BLaER1 treated with 17β-estradiol and CSF1 and Interleukin-3, amounts not matched to agents 10 nM and 100 nM (cell line): ENCODE data around the gene KLK2.

Source experiments
- H3K27ac ChIP-seq, 11 experiments: shearing (Covaris generic); formaldehyde crosslinking; 2 replicates each; pipeline ENCODE4 v1.8.1; 2022
- H3K27me3 ChIP-seq, 11 experiments: shearing (Covaris generic); formaldehyde crosslinking; 2 replicates each; pipeline ENCODE4 v1.8.1; 2022
- H3K36me3 ChIP-seq, 11 experiments: shearing (Covaris generic); formaldehyde crosslinking; 2 replicates each; pipeline ENCODE4 v1.8.1; 2022
- H3K4me1 ChIP-seq, 10 experiments: shearing (Covaris generic); formaldehyde crosslinking; 2 replicates each; pipeline ENCODE4 v1.8.1; 2022
- H3K4me2 ChIP-seq, 11 experiments: shearing (Covaris generic); formaldehyde crosslinking; 2 replicates each; pipeline ENCODE4 v1.8.1; 2022
- H3K4me3 ChIP-seq, 10 experiments: shearing (Covaris generic); formaldehyde crosslinking; 2 replicates each; pipeline ENCODE4 v1.8.1; 2022
- H3K9ac ChIP-seq, 11 experiments: shearing (Covaris generic); formaldehyde crosslinking; 2 replicates each; pipeline ENCODE4 v1.8.1; 2022
- H3K9me3 ChIP-seq, 11 experiments: shearing (Covaris generic); formaldehyde crosslinking; replicated peaks in 1 of 11; 2 replicates each; pipeline ENCODE4 v1.8.1; 2022
- H4K20me1 ChIP-seq, 11 experiments: shearing (Covaris generic); formaldehyde crosslinking; 2 replicates each; pipeline ENCODE4 v1.8.1; 2022
- Cebpa-rat ChIP-seq, 11 experiments: shearing (Covaris generic); IDR thresholded peaks; 2 replicates each; pipeline ENCODE4 v1.8.1; 2022

Gene KLK2

DNA sequence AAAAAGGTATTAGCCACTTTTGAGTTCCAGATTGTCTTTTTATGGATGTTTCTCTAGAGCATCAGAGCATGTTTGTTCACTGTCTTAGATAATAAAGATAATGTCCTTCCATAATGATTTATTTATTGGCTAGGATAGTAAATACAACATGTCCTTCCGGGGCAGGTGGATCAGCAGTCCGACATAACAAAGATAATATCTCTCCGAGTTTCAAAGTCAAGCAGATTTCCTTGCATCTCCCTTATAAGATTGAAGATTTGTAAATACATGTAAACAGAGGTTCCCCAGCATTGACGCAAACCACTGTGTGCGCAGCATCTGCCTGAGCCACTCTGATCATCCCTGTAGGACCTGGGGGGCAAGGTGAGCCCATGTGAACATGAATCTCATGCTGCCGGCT is 31.1 kb upstream of the KLK2 start:
- Histone ChIP-seq H3K36me3 (no peaks in the 10 kb centered on the region), H3K9ac (no peak overlapping the region), H3K4me1 (peaks cover 0 to 35% (median 26%) of the 10 kb centered on the region in 10 experiments; a peak in 16 of 20 replicates), H3K9me3 (peaks cover 14 to 26% (median 20%) of the 10 kb centered on the region in 11 experiments), H3K4me3 (no peak overlapping the region), H4K20me1 (no peaks in the 10 kb centered on the region), H3K27me3 (0 out of 22 replicates have a peak, but pooled peaks cover 0 to under 1% (median 0%) of the 10 kb centered on the region in 11 experiments), H3K4me2 (no peak overlapping the region), H3K27ac (no peak overlapping the region)
- TF ChIP-seq Cebpa-rat (IDR thresholded peaks at IDR 0.05) = no peak

DNA sequence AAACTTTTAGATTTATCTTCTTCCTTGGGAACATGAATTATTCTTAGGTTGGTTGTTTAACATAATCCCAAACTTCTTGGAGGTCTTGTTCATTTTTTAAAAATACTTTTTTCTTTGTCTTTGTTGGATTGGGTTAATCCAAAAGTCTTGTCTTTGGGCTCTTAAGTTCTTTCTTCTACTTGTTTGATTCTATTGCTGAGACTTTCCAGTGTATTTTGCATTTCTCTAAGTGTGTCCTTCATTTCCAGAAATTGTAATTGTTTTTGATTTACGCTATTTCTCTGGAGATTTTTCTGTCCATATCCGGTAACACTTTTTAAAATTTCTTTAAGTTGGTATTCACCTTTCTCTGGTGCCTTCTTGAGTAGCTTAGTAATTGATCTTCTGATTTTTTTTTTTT is 30.0 kb upstream of the KLK2 start:
- Histone ChIP-seq H3K27me3 (no peaks in the 10 kb centered on the region), H3K4me2 (no peak overlapping the region; a peak in 1 of 22 replicates), H4K20me1 (no peaks in the 10 kb centered on the region)

DNA sequence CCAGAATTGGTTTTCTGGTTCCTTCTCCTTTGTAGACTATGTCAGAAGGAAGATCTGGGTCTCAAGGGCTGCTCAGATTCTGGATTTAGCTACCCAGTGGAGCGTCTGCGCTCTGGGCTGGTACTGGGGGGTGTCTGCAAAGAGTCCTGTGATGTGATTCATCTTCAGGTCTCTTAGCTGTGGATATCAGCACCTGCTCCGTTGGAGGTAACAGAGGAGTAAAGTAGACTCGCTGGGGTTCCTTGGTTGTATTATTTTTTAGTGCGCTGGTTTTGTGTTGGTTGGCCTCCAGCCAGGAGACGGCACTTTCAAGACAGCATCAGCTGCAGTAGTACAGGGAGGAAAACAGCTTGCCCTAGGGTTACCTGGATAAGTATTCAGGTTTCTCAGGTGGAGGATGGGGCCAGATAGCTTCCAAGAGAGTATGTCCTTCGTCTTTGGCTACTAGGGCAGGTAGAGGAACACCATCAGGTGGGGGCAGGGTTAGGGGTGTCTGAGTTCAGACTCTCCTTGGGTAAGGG is 29.5 kb upstream of the KLK2 start:
- no peak for TF ChIP-seq Cebpa-rat (IDR thresholded peaks at IDR 0.05)
- Histone ChIP-seq H3K4me2 (peak overlapping the region in 9 of 11 experiments; percentile 35 to 95 (median 83); a peak in 18 of 22 replicates), H3K27ac (no peak overlapping the region), H3K27me3 (no peaks in the 10 kb centered on the region), H3K4me1 (peaks cover 0 to 20% (median 13%) of the 10 kb centered on the region in 10 experiments; a peak in 16 of 20 replicates), H4K20me1 (no peaks in the 10 kb centered on the region), H3K4me3 (peak overlapping the region in 2 of 10 experiments; percentile 21 to 38; a peak in 1 of 20 replicates), H3K36me3 (no peaks in the 10 kb centered on the region), H3K9ac (no peak overlapping the region), H3K9me3 (peaks cover 14 to 26% (median 20%) of the 10 kb centered on the region in 11 experiments)

More for the DNA sequence above, 30.0 kb upstream of the KLK2 start:
- no peaks in the 10 kb centered on the region for H3K36me3 ChIP-seq
- peaks cover 14 to 26% (median 20%) of the 10 kb centered on the region in 11 experiments for H3K9me3 ChIP-seq
- H3K9ac ChIP-seq = no peak overlapping the region
- TF ChIP-seq Cebpa-rat (IDR thresholded peaks at IDR 0.05) = no peak
- peaks cover 0 to 25% (median 16%) of the 10 kb centered on the region in 10 experiments; a peak in 16 of 20 replicates for H3K4me1 ChIP-seq
- H3K4me3 ChIP-seq = no peak overlapping the region
- no peak overlapping the region for H3K27ac ChIP-seq

DNA sequence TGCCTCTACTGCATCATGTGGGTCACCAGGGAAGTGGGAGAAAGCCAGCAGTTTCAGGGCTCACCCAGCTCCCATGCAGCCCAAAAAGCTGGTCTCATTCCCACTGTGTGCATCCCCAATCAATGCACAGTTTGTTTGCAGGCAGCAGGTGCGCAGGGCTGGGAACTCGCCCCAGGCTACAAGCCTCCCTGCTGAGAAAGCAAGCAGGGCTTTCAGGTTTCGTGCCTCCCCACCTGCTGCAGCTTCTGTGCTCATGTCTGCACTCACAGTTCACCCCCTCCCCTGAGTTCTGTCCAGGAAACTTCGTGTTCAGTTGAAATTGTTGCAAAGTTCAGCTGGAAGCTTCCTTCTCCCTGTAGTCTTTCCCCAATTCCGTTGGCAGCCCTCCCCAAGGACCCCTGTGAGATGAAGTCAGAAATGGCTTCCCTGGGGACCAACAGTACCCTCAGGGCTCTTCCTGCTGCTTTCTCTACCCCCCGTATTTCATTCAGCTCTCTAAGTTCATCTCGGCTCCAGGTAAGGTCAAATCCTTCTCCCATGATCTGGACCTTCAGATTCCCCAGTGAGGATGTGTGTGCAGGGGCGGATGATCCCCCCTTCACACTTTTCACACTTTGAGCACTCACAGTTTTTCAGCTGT is 28.8 kb upstream of the KLK2 start:
- Histone ChIP-seq H3K36me3 (no peaks in the 10 kb centered on the region), H3K4me2 (peak overlapping the region in 9 of 11 experiments; percentile 35 to 95 (median 83); a peak in 18 of 22 replicates), H3K9me3 (peaks cover 14 to 26% (median 20%) of the 10 kb centered on the region in 11 experiments), H3K4me3 (peak overlapping the region in 2 of 10 experiments; percentile 21 to 38; a peak in 2 of 20 replicates), H3K27me3 (no peaks in the 10 kb centered on the region), H4K20me1 (no peaks in the 10 kb centered on the region), H3K4me1 (peaks cover 0 to 20% (median 13%) of the 10 kb centered on the region in 10 experiments; a peak in 16 of 20 replicates), H3K9ac (no peak overlapping the region), H3K27ac (0 out of 22 replicates have a peak overlapping the region, but pooled peaks of 1 of the 11 experiments have one; percentile 2)
- TF ChIP-seq Cebpa-rat (IDR thresholded peaks at IDR 0.05) = no peak

DNA sequence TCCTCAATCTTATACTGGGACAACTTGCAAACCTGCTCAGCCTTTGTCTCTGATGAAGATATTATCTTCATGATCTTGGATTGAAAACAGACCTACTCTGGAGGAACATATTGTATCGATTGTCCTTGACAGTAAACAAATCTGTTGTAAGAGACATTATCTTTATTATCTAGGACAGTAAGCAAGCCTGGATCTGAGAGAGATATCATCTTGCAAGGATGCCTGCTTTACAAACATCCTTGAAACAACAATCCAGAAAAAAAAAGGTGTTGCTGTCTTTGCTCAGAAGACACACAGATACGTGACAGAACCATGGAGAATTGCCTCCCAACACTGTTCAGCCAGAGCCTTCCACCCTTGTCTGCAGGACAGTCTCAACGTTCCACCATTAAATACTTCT is 22.5 kb upstream of the KLK2 start:
- no peaks in the 10 kb centered on the region for H4K20me1 ChIP-seq
- no peak overlapping the region for H3K9ac ChIP-seq
- no peak overlapping the region for H3K4me3 ChIP-seq
- no peaks in the 10 kb centered on the region for H3K36me3 ChIP-seq
- no peaks in the 10 kb centered on the region for H3K27me3 ChIP-seq
- no peak for TF ChIP-seq Cebpa-rat (IDR thresholded peaks at IDR 0.05)
- no peak overlapping the region for H3K27ac ChIP-seq
- H3K9me3 ChIP-seq = no peaks in the 10 kb centered on the region
- H3K4me2 ChIP-seq = no peak overlapping the region
- peaks cover 0 to 5% (median 0%) of the 10 kb centered on the region in 10 experiments; a peak in 2 of 20 replicates for H3K4me1 ChIP-seq

DNA sequence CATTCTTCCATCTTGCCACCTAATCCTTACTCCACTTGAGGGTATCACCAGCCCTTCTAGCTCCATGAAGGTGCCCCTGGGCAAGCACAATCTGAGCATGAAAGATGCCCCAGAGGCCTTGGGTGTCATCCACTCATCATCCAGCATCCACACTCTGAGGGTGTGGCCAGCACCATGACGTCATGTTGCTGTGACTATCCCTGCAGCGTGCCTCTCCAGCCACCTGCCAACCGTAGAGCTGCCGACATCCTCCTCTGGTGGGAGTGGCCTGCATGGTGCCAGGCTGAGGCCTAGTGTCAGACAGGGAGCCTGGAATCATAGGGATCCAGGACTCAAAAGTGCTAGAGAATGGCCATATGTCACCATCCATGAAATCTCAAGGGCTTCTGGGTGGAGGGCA is 21.6 kb upstream of the KLK2 start:
- Histone ChIP-seq H3K36me3 (no peaks in the 10 kb centered on the region), H3K9me3 (no peaks in the 10 kb centered on the region), H3K27me3 (no peaks in the 10 kb centered on the region), H3K27ac (no peak overlapping the region), H3K4me3 (no peak overlapping the region), H4K20me1 (no peaks in the 10 kb centered on the region), H3K4me1 (peaks cover 0 to 5% (median 0%) of the 10 kb centered on the region in 10 experiments; a peak in 3 of 20 replicates), H3K9ac (no peak overlapping the region), H3K4me2 (no peak overlapping the region)
- no peak for TF ChIP-seq Cebpa-rat (IDR thresholded peaks at IDR 0.05)

DNA sequence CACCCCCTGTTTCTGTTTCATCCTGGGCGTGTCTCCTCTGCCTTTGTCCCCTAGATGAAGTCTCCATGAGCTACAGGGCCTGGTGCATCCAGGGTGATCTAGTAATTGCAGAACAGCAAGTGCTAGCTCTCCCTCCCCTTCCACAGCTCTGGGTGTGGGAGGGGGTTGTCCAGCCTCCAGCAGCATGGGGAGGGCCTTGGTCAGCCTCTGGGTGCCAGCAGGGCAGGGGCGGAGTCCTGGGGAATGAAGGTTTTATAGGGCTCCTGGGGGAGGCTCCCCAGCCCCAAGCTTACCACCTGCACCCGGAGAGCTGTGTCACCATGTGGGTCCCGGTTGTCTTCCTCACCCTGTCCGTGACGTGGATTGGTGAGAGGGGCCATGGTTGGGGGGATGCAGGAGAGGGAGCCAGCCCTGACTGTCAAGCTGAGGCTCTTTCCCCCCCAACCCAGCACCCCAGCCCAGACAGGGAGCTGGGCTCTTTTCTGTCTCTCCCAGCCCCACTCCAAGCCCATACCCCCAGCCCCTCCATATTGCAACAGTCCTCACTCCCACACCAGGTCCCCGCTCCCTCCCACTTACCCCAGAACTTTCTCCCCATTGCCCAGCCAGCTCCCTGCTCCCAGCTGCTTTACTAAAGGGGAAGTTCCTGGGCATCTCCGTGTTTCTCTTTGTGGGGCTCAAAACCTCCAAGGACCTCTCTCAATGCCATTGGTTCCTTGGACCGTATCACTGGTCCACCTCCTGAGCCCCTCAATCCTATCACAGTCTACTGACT is 18.4 kb upstream of the KLK2 start, which contains the start of gene KLK3:
TSS of gene KLK3 (plus strand) at position 280 of the 775 bp plus-strand sequence. CDS start at position 321, 41 bp downstream.
- H3K4me2 ChIP-seq = no peak within 1 kb of the TSS
- H3K27ac ChIP-seq = no peak within 1 kb of the TSS
- H3K36me3 ChIP-seq = no peaks in the 10 kb centered on the region
- H3K4me3 ChIP-seq = no peak within 1 kb of the TSS
- no peaks in the 10 kb centered on the region for H3K27me3 ChIP-seq
- peaks cover 0 to 9% (median 0%) of the 10 kb centered on the region in 10 experiments; a peak in 5 of 20 replicates for H3K4me1 ChIP-seq
- no peaks in the 10 kb centered on the region for H4K20me1 ChIP-seq
- H3K9ac ChIP-seq = no peak within 1 kb of the TSS
- no peak for TF ChIP-seq Cebpa-rat (IDR thresholded peaks at IDR 0.05)
- H3K9me3 ChIP-seq = peaks cover 0 to 5% (median 2%) of the 10 kb centered on the region in 11 experiments; a peak in 9 of 22 replicates

DNA sequence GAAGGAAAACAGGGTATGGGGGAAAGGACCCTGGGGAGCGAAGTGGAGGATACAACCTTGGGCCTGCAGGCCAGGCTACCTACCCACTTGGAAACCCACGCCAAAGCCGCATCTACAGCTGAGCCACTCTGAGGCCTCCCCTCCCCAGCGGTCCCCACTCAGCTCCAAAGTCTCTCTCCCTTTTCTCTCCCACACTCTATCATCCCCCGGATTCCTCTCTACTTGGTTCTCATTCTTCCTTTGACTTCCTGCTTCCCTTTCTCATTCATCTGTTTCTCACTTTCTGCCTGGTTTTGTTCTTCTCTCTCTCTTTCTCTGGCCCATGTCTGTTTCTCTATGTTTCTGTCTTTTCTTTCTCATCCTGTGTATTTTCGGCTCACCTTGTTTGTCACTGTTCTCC is 15.9 kb upstream of the KLK2 start:
- Histone ChIP-seq H3K27me3 (no peaks in the 10 kb centered on the region), H3K4me2 (peak overlapping the region in 2 of 11 experiments; percentile 29; a peak in 2 of 22 replicates), H4K20me1 (no peaks in the 10 kb centered on the region), H3K9me3 (peaks cover 14 to 23% (median 18%) of the 10 kb centered on the region in 11 experiments; a peak in 20 of 22 replicates), H3K4me1 (peaks cover 0 to 9% (median 0%) of the 10 kb centered on the region in 10 experiments; a peak in 5 of 20 replicates), H3K9ac (no peak overlapping the region), H3K36me3 (no peaks in the 10 kb centered on the region), H3K27ac (no peak overlapping the region), H3K4me3 (no peak overlapping the region)
- no peak for TF ChIP-seq Cebpa-rat (IDR thresholded peaks at IDR 0.05)

DNA sequence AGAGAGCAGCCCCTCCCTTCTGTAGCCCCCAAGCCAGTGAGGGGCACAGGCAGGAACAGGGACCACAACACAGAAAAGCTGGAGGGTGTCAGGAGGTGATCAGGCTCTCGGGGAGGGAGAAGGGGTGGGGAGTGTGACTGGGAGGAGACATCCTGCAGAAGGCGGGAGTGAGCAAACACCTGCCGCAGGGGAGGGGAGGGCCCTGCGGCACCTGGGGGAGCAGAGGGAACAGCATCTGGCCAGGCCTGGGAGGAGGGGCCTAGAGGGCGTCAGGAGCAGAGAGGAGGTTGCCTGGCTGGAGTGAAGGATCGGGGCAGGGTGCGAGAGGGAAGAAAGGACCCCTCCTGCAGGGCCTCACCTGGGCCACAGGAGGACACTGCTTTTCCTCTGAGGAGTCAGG is 14.4 kb upstream of the KLK2 start:
- Histone ChIP-seq H3K9ac (no peak overlapping the region), H3K27me3 (no peaks in the 10 kb centered on the region)
- no peak for TF ChIP-seq Cebpa-rat (IDR thresholded peaks at IDR 0.05)

More for the DNA sequence above, 14.4 kb upstream of the KLK2 start:
- Histone ChIP-seq H4K20me1 (no peaks in the 10 kb centered on the region), H3K4me2 (no peak overlapping the region), H3K27ac (no peak overlapping the region), H3K9me3 (peaks cover 14 to 23% (median 18%) of the 10 kb centered on the region in 11 experiments; a peak in 20 of 22 replicates), H3K4me1 (peaks cover 0 to 9% (median 0%) of the 10 kb centered on the region in 10 experiments; a peak in 5 of 20 replicates), H3K4me3 (no peak overlapping the region), H3K36me3 (no peaks in the 10 kb centered on the region)
